NOMO-1 treated with dmso at 0.1 percent for 144 hours (cell line): Measurements from ENCODE around the gene SOST.

Experiments used
- DNase-seq: peaks from one replicate; lab custom pipeline; 2025; ENCODE audit not compliant: unreplicated experiment; lab: John Stamatoyannopoulos, UW

SOST gene

GRCh38 chr17:43709210-43709609 is 49.4 kb downstream of the SOST start:
- no peak for DNase-seq

- DNase-seq = no peak
These were observed 51.4 kb downstream of the SOST start for GRCh38 chr17:43707184-43707583.

GRCh38 chr17:43706235-43706634 is 52.4 kb downstream of the SOST start:
- DNase-seq = no peak
